C4-2B (cell line): ENCODE results near the gene FREM3.
"Not testable (repeated sequence)": the region's sequence is repeated elsewhere in the genome, so short reads cannot be mapped to it uniquely, and the experiment has no call there.

Experiments
- H3K27ac ChIP-seq: fragments of 450-650 bp; 2 replicates; pipeline ENCODE4 v1.5.1; 2017
- CTCF ChIP-seq: fragments of 450-650 bp; conservative IDR thresholded peaks from 2 replicates; pipeline ENCODE4 v1.5.1; 2017; ENCODE audit warnings: mild to moderate bottlenecking
- ZFX ChIP-seq: fragments of 450-650 bp; IDR thresholded peaks from 2 replicates; pipeline ENCODE4 v1.6.1; 2017

Gene FREM3

GRCh38 chr4:143554728-143555597 lies 145.5 kb downstream of the FREM3 start:
- no peak overlapping the region for H3K27ac ChIP-seq
- no peak for TF ChIP-seq CTCF
- no peak for TF ChIP-seq ZFX

GRCh38 chr4:143549928-143550327 lies 150.5 kb downstream of the FREM3 start:
- H3K27ac ChIP-seq = no peak overlapping the region
- TF ChIP-seq ZFX = no peak
- no peak for TF ChIP-seq CTCF

- H3K27ac ChIP-seq = no peak overlapping the region
- TF ChIP-seq CTCF (no peak), ZFX (no peak)
Observed at GRCh38 chr4:143539670-143540023, 160.8 kb downstream of the FREM3 start.

- TF ChIP-seq ZFX (no peak), CTCF (no peak)
- no peak overlapping the region for H3K27ac ChIP-seq
Observed at GRCh38 chr4:143538979-143539669, 161.4 kb downstream of the FREM3 start.

- no peak overlapping the region for H3K27ac ChIP-seq
- TF ChIP-seq CTCF = peak; percentile 39
- TF ChIP-seq ZFX = no peak
Observed at GRCh38 chr4:143531788-143532491, 168.5 kb downstream of the FREM3 start.

GRCh38 chr4:143531380-143531779 lies 169.1 kb downstream of the FREM3 start:
- H3K27ac ChIP-seq = no peak overlapping the region
- TF ChIP-seq ZFX = no peak
- peak; percentile 66 for TF ChIP-seq CTCF

- not testable (repeated sequence) for H3K27ac ChIP-seq
Observed at GRCh38 chr4:143528046-143528445, 172.4 kb downstream of the FREM3 start.
